Activated CD8-positive, alpha-beta memory T cell treated with anti-CD3 and anti-CD28 coated beads, Interleukin-2, amount 50 U/mL, for 24 hours (primary cell): ENCODE measurements around the gene NF1.
A peak's percentile ranks its signal among the peaks of the same experiment; 100 is the strongest.

Source experiments
- DNase-seq: peaks from one replicate; pipeline ENCODE4 v3.0.0-alpha.2; 2020; ENCODE audit errors: extremely low read depth

NF1 gene

GRCh38 chr17:31385428-31386285 is 290.9 kb downstream of the NF1 start:
- DNase-seq = no peak

DNA sequence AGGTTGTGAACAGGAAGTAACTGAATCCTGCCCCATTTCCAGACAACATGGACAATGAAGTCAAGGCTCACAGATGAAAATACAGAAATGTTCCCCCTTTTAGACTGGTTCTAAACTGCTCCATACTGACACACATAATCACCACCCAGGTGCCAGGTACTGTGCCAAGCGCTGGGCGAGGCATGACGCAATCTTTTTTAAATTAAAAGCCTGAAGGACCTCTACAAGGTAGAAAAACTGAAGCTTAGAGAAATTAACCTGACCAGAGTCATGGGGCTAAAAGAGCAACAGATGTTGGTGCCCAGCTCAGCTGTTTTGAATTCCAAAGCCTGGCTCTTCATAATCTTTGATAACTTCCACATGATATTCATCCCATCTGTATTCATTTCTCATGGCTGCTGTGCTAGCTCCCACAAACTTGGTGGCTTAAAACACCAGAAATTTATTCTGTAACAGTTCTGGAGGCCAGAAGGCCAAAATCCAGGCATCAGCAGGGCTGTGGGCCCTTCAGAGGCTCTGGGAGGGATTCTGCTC is 291.8 kb downstream of the NF1 start:
- no peak for DNase-seq

- DNase-seq = no peak
Observed at GRCh38 chr17:31387438-31387837, 292.7 kb downstream of the NF1 start.

DNA sequence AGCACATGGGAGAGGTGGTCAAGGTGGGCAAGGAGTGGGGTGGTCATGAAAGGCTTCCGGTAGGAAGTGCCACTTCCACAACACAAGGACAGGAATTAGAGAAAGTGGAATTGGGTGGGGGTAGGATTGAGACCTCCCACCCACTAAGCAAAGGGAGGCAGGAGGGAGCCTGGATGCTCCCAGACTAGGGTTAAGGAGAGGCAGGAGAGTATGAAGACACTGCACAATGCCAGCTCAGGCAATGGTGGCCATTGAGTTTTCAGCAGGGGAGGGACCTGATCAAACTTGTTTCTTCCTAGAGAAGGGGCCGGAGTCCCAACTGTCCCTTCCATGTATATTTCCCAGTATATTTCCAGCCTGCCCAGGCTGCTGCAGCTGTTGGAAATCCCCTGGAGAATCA is 293.6 kb downstream of the NF1 start:
- DNase-seq = no peak

DNA sequence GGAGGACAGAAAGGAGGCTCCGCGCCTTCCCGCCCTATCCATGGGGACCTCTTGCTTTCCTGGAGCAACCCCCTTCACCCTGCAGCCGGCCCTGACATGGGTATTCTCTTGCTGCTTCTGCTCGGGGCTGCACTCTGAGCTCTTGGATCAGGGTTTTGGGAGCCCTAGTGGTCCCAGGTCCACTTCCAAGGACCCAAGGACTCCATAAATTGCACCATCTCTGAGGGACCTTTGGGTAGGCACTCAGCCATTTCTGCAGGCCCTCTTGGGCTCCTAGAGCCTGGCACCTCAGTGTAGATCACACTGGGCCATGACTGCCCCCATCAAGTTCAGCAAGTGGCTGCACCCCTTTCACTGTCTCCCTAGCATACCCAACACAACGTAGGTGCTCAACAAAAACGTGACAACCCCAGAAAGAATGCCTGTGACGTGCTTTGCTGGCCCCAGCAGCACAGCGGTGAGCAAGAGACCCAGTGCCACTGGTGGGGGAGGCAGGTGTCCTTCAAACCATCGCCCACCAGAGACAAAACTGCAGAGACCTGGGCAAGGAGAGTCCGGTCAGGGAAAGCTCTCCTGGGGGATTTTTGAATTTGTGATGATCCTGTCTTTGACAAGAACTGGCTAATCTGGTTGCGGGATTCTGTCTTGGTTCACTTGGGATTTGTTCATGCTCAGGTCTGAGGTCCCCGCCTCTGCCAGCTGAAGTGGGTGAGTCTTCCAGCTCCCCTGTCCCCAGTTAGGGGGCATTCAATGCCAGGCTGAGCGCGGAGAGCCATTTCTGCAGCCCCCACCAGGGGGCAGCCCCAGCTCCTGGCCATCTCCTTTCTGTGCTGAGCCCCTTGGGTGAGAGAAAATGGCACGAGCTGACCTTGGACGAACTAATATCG is 294.2 kb downstream of the NF1 start:
- DNase-seq = peak; percentile 8

DNA sequence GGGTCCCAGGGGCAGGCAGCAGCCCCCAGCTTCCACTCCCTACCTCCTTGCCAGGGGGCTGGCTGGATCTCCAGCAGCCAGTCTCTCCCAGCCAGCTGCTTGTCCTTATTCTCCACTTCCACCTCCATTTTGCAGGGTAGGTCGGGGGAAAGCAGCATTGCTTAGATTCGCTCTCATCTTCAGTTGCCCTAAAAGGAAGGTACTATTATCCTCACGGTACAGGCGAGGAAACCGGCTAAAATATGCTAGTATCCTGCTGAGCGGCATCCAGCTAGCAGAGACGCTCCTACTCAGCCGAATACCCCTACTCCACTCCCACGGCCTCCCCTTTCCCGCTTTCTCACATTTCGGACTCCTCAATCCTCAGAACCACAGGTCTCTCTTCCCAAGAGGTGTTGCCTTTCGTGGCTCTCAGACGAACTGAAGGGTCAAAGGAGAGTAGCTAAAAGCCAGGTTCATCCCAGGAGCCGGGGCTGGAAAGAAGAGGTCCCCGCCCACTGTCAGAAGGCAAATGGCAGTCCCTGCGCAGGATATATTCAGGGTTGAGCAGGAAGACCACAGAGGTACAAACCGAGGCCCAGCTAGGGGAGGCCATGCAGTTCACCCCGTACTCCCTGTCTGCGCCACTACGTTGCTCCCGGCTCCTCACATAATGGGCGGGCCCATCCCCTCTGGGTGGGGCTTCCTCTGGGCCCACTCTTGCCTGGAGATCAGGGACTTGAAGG is 295.0 kb downstream of the NF1 start:
- DNase-seq = no peak

DNA sequence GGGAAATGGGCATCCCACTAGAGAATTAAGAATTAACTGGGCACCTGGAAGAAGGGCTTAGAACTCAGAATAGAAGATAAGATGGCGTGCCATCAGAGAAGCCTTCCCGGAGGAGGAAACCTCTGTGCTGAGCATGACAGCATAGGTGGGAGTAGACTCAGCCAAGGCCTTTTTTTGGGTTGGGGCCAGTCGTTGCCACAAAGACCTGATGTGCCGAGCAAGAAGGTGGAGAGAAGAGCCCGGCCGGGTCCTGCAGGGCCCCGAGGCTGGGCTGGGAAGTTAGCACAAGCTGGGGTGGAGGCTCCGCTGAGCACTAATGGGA is 295.6 kb downstream of the NF1 start:
- no peak for DNase-seq

GRCh38 chr17:31390748-31391495 is 296.1 kb downstream of the NF1 start:
- no peak for DNase-seq

GRCh38 chr17:31391496-31391949 is 296.7 kb downstream of the NF1 start, which contains the start of gene RAB11FIP4:
Gene RAB11FIP4 (plus strand): TSS chr17:31391675. CDS start chr17:31391853, 178 bp downstream.
- DNase-seq = no peak

- no peak for DNase-seq
Observed at GRCh38 chr17:31392002-31392855, 297.5 kb downstream of the NF1 start.

DNA sequence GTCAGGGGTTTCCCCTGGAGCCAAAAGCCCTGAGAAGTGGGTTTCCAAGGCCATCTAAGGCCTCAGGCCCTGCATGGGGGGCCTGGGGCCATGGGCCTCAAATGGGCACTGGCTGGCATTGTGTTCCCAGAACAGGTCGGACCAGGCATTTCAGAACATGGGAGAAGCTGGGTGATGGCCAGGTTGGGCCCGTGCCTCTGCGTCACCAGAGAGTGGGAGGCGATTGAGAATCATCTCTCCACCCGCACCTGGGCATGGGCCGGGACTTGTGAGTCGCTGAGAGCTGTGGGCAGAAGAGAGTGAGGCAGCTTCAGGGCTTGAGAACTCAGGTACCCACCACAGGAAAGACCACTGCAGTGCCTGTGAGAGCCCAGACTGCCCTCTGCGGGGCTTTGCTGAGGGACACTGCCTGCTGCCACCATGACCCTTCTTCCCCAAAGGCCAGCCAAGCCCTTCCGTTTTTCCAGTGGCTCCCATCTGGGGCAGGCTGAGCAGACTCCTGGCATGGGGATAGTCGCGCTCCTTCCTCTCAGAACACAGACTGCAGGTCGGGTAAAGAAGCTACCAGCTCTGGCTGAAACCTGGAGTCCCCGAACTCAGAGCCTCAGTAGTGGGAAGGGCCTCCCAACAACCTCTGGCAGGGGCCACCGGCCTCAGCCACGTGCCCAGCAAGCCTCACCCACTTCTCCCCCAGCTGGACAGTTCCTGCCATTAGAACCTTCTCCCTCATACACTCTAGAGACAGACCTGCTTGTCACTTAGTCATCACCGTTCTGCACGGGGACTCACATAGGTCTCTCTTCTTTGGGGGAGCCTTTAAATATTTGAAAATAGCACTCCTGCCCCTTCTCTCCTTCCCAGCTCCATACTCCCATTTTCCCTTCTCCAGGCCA is 298.3 kb downstream of the NF1 start:
- no peak for DNase-seq

- DNase-seq = no peak
Observed at GRCh38 chr17:31393749-31394146, 299.0 kb downstream of the NF1 start.

GRCh38 chr17:31394544-31394943 is 299.8 kb downstream of the NF1 start:
- DNase-seq = no peak

DNA sequence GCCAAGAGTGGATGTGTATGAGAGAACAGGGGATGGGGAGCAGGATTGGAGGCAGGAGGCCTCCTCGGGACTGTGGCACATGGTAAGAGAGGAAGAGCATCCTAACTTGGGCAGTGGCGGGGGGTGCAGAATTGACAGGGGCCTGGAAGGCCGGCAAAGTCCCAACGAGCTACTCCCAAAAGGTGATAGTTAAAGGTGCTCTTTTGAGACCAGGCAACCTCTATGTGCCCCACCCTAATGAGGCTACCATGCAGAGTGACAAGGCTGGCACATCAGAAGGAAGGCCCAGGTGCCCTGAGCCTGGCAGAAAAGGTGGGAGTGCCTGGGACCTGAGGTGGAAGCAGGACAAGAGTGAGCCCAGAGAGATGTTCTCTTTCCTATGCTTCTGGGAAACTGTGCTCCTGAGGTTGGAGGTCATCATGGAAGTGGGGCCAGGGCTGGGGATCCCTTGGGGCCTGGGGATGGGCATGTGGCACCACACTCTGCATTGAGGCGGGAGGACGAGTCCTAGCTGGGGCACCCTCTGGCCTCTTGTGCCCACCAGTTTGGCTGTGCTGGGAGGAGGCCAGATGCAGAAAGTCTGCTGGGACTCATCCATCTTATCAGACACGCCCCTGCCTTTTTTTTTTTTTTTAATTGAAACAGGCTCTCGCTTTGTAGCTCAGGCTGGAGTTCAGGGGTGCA is 302.6 kb downstream of the NF1 start:
- no peak for DNase-seq

GRCh38 chr17:31398381-31399311 is 303.9 kb downstream of the NF1 start:
- no peak for DNase-seq

DNA sequence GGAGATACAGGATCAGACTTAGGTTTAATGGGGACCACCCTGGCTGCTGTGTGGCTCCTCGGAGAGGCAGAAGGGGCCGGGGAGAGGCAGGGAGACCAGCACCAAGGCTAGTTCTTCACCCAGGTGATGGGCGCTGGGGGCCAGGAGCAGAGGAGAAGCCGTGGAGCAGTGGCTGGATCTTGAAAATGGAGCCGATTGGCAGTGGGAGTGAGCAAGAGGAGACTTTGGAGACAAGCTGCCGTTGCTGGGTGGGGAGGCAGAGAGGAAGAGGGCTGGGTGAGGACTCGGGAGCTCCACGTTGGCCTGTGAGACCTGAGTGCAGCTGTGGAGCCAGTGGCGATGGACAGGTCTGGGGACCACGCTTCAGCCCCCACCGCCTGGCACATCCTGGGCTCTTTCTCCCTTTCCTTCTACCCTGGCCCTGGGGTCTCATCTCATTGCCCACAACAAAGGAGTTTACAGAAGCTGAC is 305.7 kb downstream of the NF1 start:
- DNase-seq = no peak
